ENCODE data around the gene CPSF6. TPM values are rescaled to one million over a fixed set of nuclear protein-coding genes. Genes with fewer than 3 reads are reported as not detected.

Gene CPSF6
- total and polyA plus RNA-seq, 2 donors (not counting 3 experiments of a cell fraction or from before 2014, with no cell fraction given) = 55.8 to 91.7 TPM

DNA sequence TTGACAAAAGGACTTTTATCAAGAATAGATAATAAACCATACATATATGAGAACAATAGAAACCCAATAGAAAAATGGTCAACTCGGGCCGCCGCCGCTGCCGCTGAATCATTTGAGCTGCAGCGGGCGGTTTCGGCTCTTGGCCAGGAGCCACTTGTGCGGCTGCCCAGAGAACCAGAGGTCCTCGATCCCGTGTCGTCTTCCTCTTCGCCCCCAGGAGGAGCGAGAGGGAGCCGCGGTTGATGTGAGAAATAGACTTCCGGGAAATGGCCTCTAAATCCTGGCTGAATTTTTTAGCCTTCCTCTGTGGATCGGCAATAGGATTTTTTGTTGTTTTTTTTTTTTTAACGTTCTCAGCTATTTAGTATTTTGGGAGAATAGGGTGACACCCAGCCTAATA lies 44.8 kb downstream of the CPSF6 start:
- intact Hi-C loops (cut with micrococcal nuclease) (no loop called here), dilution Hi-C loops (cut with MboI; ENCODE audit: extremely low pct_ligation_motif_present, low sequenced_read_pairs) (no loop called here)
- Histone ChIP-seq H3K79me2 (ENCODE audit: control insufficient read depth, insufficient read depth, low read length) (no peaks in the 10 kb centered on the region), H3K4me2 (ENCODE audit: insufficient read depth, low read length) (peak overlapping the region; percentile 80), H4K20me1 (replicated peaks; ENCODE audit: control insufficient read depth, extremely low read depth, insufficient read depth, low read length) (no peaks in the 10 kb centered on the region), H3K27me3 (ENCODE audit: control insufficient read depth in 2 of 2, insufficient read depth in 2 of 2, low read length in 2 of 2) (peaks cover 10 to 30% of the 10 kb centered on the region in 2 experiments), H3K4me3 (replicated peaks in 1 of 3; ENCODE audit: insufficient read depth in 1 of 3, low read depth in 1 of 3, low read length in 3 of 3) (peak overlapping the region in 1 of 3 experiments; percentile 27), H3K36me3 (ENCODE audit: control insufficient read depth in 2 of 2, extremely low read depth in 1 of 2, insufficient read depth in 2 of 2, low read length in 2 of 2) (no peaks in the 10 kb centered on the region), H2AFZ (ENCODE audit: low read depth, low read length) (no peak overlapping the region), H3K4me1 (ENCODE audit: control insufficient read depth, extremely low read depth, insufficient read depth, low read length) (peaks cover 8% of the 10 kb centered on the region), H3K9me1 (replicated peaks; ENCODE audit: control insufficient read depth, extremely low read depth, insufficient read depth, low read length) (no peaks in the 10 kb centered on the region), H3K9me3 (replicated peaks; ENCODE audit: control insufficient read depth, insufficient read depth, low read length) (no peaks in the 10 kb centered on the region), H3K27ac (ENCODE audit: insufficient read depth, low read depth, low read length) (no peak overlapping the region), H3K9ac (replicated peaks; ENCODE audit: extremely low read depth, insufficient read depth, low read length) (no peak overlapping the region)
- DNase-seq (ENCODE audit: low read depth, low spot score) = peak; percentile 64
- TF ChIP-seq JUN (IDR thresholded peaks at IDR 0.05; ENCODE audit: borderline replicate concordance, insufficient read depth, insufficient read length, low read depth) (no peak), CTCF (IDR thresholded peaks at IDR 0.05; ENCODE audit: extremely low read depth in 1 of 2, insufficient read depth in 1 of 2, low read depth in 1 of 2, low read length in 2 of 2) (peak in 1 of 2 donors; percentile 18), EZH2 (IDR thresholded peaks at IDR 0.05; ENCODE audit: borderline replicate concordance, low read depth, low read length, severe bottlenecking) (no peak), GATA2 (IDR thresholded peaks at IDR 0.05; ENCODE audit: insufficient read depth, insufficient read length, low read depth, low read length) (no peak), MYC (IDR thresholded peaks at IDR 0.05; ENCODE audit: low read depth, low read length) (no peak), POLR2AphosphoS5 (IDR thresholded peaks at IDR 0.05; ENCODE audit: insufficient read depth, low read depth, low read length) (no peak), FOS (IDR thresholded peaks at IDR 0.05; ENCODE audit: borderline replicate concordance, insufficient read depth, low read length) (peak; percentile 33), POLR2A (IDR thresholded peaks at IDR 0.05; ENCODE audit: low read depth, low read length) (no peak)
- TF ChIP-seq, protein P1, sequence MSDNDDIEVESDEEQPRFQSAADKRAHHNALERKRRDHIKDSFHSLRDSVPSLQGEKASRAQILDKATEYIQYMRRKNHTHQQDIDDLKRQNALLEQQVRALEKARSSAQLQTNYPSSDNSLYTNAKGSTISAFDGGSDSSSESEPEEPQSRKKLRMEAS (IDR thresholded peaks at IDR 0.05; ENCODE audit: insufficient read depth, insufficient read length) = no peak
- ChIA-PET CTCF (interaction anchor here (0.6 to 0.8 kb wide), 2 partner anchors 17 to 30 kb away, joined by 3 read pairs; no protein-coding TSS in a partner anchor), POLR2A (no interaction called here)
- FAIRE-seq = peak; percentile 44
- BruUV-seq (replicated peaks) = no TSS peak

Data from endothelial cell of umbilical vein (primary cell).